Measurements from ENCODE around the gene TOR4A. TPM values are rescaled to one million over a fixed set of nuclear protein-coding genes. Genes with fewer than 3 reads are reported as not detected.

The TOR4A gene
- total RNA-seq, 1 experiment from 2014 or later, result 74.7 TPM

DNA sequence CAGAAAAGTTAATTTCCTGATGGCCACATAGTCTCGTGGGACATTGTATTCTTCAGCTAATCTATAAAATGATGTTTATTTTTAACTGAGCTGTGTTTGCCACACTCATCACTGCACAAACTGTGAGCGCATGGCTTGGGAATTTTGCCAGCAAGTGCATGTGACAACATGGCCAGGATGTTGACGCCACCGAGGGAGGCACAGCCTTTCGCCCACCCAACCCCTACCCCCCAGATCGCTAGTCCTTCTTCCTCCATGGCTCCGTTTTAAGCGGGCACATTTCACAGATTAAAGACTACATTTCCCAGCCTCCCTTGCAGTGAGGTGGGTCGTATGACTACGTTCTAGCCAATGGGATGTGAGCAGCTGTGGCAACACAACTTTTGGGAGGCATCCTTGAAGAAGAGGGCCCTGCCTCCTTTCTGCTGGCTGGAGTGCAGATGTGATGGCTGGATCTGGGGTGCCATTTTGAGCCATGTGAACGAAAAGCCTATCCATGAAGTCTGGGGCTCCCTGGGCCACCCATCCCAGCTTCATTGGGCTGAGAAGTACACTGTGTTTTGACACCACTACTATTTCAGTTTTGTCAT, 16.7 kb downstream of the TOR4A start:
- peak; percentile 53 for DNase-seq (ENCODE audit: low read depth)

- DNase-seq (ENCODE audit: low read depth), result no peak
These were observed 17.2 kb downstream of the TOR4A start for GRCh38 chr9:137294681-137295237.

- no peak for DNase-seq (ENCODE audit: low read depth)
These were observed 17.8 kb downstream of the TOR4A start for GRCh38 chr9:137295238-137295811.

- no peak for DNase-seq (ENCODE audit: low read depth)
These were observed 18.5 kb downstream of the TOR4A start for GRCh38 chr9:137295849-137296669.

DNA sequence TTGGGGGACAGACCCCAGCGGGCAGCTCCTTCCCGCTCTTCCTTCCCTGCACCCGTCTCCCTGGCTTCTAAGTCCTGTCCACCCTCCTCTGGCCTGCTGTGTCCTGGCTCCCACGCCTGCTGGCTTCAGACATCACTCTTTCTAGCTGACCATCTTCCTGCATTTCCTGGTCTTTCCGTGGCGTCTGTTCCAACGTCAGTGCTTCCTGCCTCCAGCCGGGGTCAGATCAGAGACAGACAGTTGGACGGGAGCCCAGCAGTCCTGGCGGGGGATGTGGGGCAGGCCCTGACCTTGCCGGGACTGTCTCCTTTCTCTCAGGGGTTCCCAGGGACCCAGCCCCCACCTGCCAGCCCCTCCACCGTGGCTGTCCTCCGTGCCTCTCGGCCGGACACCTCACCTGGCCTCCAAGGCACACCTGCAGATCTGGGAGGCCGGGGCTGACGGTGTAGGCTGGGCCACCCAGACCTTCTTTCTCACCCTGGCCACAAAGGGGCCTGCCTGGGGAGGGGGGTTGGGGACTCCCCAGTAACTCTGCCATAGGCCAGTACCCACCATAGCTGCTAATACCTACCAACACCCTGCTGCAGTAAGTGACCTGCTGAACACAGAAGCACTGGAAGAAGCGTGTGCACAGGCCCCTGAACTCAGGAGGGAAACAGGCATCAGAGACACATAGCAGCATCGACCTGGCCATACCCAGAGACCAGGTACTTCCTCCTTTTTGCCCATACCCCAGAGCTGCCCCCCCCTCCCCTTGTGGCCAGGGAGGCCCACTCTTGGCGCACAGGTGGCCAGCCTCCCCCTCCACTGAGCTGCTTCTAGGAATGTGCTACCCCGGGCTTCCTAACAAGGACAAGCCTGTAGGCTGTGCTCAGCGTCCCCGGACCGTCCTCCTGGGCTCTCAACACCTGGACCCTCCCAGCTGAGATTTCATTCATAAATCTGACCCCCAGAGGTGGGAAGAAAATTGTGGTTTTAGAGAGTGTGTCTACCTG, 19.4 kb downstream of the TOR4A start:
- no peak for DNase-seq (ENCODE audit: low read depth)

DNA sequence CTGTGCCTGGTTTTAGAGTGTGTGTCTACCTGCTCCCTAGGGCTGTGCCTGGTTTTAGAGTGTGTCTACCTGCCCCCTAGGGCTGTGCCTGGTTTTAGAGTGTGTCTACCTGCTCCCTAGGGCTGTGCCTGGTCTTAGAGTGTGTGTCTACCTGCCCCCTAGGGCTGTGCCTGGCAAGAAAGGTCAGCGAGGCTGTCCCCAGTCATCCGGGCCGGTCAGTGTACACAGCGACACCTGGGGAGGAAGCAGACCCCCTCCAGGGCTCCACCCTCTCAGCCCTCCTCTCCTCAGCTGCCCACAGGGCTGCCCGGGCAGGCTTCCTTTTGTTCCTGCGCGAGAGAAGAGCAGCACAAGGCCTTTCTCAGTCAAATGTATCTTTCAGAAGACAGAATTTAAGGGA, 20.4 kb downstream of the TOR4A start:
- no peak for DNase-seq (ENCODE audit: low read depth)

- DNase-seq (ENCODE audit: low read depth), result no peak
These were observed 21.1 kb downstream of the TOR4A start for GRCh38 chr9:137298401-137299202.

DNA sequence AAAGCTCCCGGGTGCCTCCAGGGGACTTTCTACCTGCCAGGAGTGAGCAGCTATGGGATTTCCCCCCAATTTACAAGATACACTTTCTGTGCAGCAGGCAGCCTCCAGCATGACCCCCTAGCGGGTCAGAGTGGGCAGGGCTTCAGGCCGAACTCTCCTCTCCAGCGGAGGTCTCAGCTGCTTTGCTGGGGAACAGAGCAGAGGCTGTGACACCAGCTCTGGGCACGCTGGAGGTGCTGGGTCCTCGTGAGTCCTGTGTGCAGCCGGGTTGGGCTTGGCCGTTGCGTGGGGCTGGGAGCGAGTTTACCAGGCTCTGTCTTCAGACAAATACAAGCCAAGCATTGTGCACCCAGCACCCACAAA, 21.7 kb downstream of the TOR4A start:
- no peak for DNase-seq (ENCODE audit: low read depth)

GRCh38 chr9:137299938-137300337, 22.4 kb downstream of the TOR4A start:
- DNase-seq (ENCODE audit: low read depth), result no peak

GRCh38 chr9:137300567-137301080, 23.1 kb downstream of the TOR4A start:
- DNase-seq (ENCODE audit: low read depth), result no peak

GRCh38 chr9:137301081-137301947, 23.8 kb downstream of the TOR4A start:
- DNase-seq (ENCODE audit: low read depth), result no peak

- DNase-seq (ENCODE audit: low read depth), result no peak
These were observed 24.6 kb downstream of the TOR4A start, which contains the start of gene NRARP for GRCh38 chr9:137302118-137302448. Gene NRARP, minus strand, starts transcription at chr9:137302271. Its CDS starts 343 bp downstream, at chr9:137301928.

GRCh38 chr9:137302449-137303150, 25.1 kb downstream of the TOR4A start:
- no peak for DNase-seq (ENCODE audit: low read depth)

DNA sequence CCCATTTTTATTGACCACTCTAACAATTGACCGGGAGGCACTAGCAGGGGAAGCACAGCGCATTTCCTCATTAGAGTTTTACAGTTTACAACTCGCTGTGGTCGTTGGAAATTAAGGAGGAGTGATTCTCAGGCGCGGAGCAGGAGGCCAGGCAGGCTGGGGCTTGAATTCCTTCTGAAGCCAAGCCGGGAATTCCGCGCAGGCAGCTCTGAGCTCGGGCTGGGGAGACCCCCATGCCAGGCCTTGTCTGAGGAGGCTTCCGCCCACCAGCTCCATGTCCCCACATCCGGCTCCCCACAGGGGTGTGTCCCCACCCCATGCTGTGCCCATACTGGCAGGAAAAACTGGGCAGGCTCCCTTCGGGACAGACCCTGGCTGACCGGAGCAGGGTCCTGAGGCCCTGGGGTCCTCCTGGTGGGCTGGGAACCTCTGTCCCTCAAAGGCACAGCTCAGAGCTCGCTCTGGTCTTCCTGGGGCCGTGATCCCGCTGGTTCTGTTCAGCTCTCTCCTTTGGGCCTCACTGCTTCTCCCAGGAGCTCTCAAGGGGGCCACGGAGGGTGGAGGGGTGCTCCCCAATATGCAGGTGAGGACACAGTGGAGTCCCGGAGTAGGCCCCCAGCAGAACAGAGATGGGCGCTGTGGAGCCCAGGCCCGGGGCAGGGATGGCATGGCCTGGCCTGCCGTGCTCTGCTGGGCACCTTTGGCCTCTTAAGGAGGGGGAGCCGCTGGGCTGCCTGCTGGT, 25.8 kb downstream of the TOR4A start:
- no peak for DNase-seq (ENCODE audit: low read depth)

DNA sequence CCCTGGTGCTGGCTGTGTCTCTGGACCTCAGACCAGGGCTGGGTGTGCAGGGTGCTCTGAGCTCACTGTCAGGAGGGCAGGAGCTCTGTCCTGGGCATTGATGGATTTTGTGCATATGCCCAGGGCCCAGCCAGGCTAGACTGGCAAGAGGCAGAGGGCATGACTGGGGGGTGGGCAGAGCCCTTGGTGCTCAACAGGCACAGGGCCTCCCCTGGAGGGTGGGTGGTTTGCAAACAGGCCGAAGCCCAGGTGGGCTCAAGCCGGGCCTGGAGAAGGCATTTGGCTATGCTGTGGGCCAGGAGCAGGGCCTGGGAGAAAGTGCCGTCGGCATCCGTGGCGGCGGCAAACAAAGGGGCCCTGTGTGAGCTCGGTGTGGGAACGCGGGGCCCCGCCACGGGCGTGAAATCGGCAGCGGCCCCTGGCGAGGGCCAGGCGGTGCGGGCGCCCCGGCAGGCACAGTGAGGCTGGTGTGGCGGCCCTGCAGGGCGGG, 26.4 kb downstream of the TOR4A start:
- DNase-seq (ENCODE audit: low read depth), result no peak

DNA sequence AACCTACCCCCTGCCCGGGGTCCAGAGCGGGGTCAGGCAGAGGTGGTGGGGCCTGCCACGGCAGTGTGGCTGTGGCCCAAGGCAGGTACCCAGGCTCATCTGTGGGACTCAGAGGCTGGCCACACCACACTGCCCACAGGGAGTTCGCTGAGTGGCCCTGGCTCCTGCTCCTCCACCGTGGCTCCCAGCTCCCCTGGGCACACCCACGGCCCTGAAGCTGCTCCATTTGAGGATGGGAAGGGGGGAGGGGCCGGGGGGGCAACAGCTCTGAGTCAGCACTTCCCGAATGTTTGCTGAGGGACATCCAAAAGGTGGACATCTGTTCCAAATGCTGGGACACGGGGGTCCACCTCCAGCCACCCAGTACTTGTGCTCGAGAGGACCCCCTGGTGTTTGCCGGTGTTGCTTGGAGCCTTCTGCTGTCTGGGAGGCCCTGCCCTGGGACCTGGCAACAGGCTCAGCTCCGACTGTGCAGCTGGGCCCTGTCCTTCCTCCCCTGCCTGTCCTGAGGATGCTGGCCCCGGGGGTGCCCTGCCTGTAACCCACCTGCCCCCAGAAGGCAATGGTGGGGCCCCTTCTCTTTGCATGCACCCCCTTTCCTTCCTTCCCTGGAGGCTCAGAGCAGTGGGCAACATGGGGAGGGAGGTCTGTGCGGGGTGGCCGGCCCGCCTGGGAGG, 27.0 kb downstream of the TOR4A start:
- DNase-seq (ENCODE audit: low read depth), result no peak

All from HT1080 (cell line).